ENCODE data around the gene WNT5B.

Gene WNT5B

GRCh38 chr12:1603269-1603993, 25.6 kb upstream of the WNT5B start:
- TF ChIP-seq PATZ1 (CRISPR knock-in tag; IDR thresholded peaks at IDR 0.05; ENCODE audit: borderline replicate concordance) (no peak), ZNF70 (CRISPR knock-in tag; IDR thresholded peaks at IDR 0.05) (no peak), SNAI2 (CRISPR knock-in tag; IDR thresholded peaks at IDR 0.05) (no peak), ZNF8 (CRISPR knock-in tag; IDR thresholded peaks at IDR 0.05) (no peak)

GRCh38 chr12:1604464-1604863, 24.6 kb upstream of the WNT5B start:
- no peak for TF ChIP-seq CREB5 (CRISPR knock-in tag; IDR thresholded peaks at IDR 0.05; ENCODE audit: low read depth)
- TF ChIP-seq ESRRG (CRISPR knock-in tag; IDR thresholded peaks at IDR 0.05) = no peak
- no peak for TF ChIP-seq OSR1 (CRISPR knock-in tag; IDR thresholded peaks at IDR 0.05)
- no peak for TF ChIP-seq GLIS3 (CRISPR knock-in tag; IDR thresholded peaks at IDR 0.05)
- TF ChIP-seq PATZ1 (CRISPR knock-in tag; IDR thresholded peaks at IDR 0.05; ENCODE audit: borderline replicate concordance) = no peak
- TF ChIP-seq ZNF70 (CRISPR knock-in tag; IDR thresholded peaks at IDR 0.05) = no peak
- no peak for TF ChIP-seq ZC3H10 (CRISPR knock-in tag; IDR thresholded peaks at IDR 0.05)
- TF ChIP-seq TOX (CRISPR knock-in tag; IDR thresholded peaks at IDR 0.05; ENCODE audit: borderline replicate concordance) = no peak
- TF ChIP-seq SNAI2 (CRISPR knock-in tag; IDR thresholded peaks at IDR 0.05) = no peak
- no peak for ATAC-seq

More at GRCh38 chr12:1603269-1603993, 25.6 kb upstream of the WNT5B start:
- ATAC-seq = no peak

GRCh38 chr12:1605129-1606020, 23.7 kb upstream of the WNT5B start:
- TF ChIP-seq TSHZ2 (CRISPR knock-in tag; IDR thresholded peaks at IDR 0.05) (no peak), ISL1 (CRISPR knock-in tag; IDR thresholded peaks at IDR 0.05) (no peak), ARNTL (CRISPR knock-in tag; IDR thresholded peaks at IDR 0.05; ENCODE audit: borderline replicate concordance, low read depth) (no peak), ZNF70 (CRISPR knock-in tag; IDR thresholded peaks at IDR 0.05) (no peak), ESRRG (CRISPR knock-in tag; IDR thresholded peaks at IDR 0.05) (no peak), BACH2 (CRISPR knock-in tag; IDR thresholded peaks at IDR 0.05; ENCODE audit: borderline replicate concordance) (no peak), ZNF8 (CRISPR knock-in tag; IDR thresholded peaks at IDR 0.05) (no peak), PATZ1 (CRISPR knock-in tag; IDR thresholded peaks at IDR 0.05; ENCODE audit: borderline replicate concordance) (no peak)
- peak; percentile 88 for ATAC-seq

Data from SK-N-SH treated with all-trans-retinoic acid at 6 μM for 48 hours (cell line).